HepG2 (cell line): ENCODE data around the gene QSER1. TPM values are rescaled to one million over a fixed set of nuclear protein-coding genes. Genes with fewer than 3 reads are reported as not detected.

Source experiments
- DR1 ChIP-seq: sonication (generic); formaldehyde crosslinking; IDR thresholded peaks from 2 replicates; pipeline ENCODE4 v1.8.0; 2021; ENCODE audit warnings: mild to moderate bottlenecking, missing genetic modification reagents, inconsistent platforms
- FOSL2 ChIP-seq: sonication (generic); formaldehyde crosslinking; IDR thresholded peaks from 2 replicates; pipeline ENCODE4 v1.4.0; 2020; ENCODE audit warnings: missing genetic modification reagents
- GFI1 ChIP-seq: sonication (generic); formaldehyde crosslinking; IDR thresholded peaks from 2 replicates; pipeline ENCODE4 v1.5.0; 2020; ENCODE audit warnings: missing genetic modification reagents, mild to moderate bottlenecking, borderline replicate concordance
- HMG20B ChIP-seq: conservative IDR thresholded peaks from 2 replicates; pipeline ENCODE4 v1.6.1; 2016; ENCODE audit warnings: missing genetic modification reagents, missing compliant biosample characterization
- KMT2A ChIP-seq: sonication (generic); formaldehyde crosslinking; IDR thresholded peaks from 2 replicates; pipeline ENCODE4 v1.4.0; 2020; ENCODE audit warnings: missing genetic modification reagents
- PBX3 ChIP-seq: sonication (generic); formaldehyde crosslinking; IDR thresholded peaks from 2 replicates; pipeline ENCODE4 v1.8.1; 2023; ENCODE audit warnings: missing genetic modification reagents, inconsistent platforms, borderline replicate concordance
- RAD51 ChIP-seq: fragments of 450-650 bp; IDR thresholded peaks from 2 replicates; pipeline ENCODE4 v1.6.1; 2016; ENCODE audit warnings: borderline replicate concordance
- REXO4 ChIP-seq: sonication (generic); formaldehyde crosslinking; IDR thresholded peaks from 2 replicates; pipeline ENCODE4 v1.8.0; 2022; ENCODE audit warnings: missing genetic modification reagents, mild to moderate bottlenecking, borderline replicate concordance
- RXRA ChIP-seq: sonication (generic); formaldehyde crosslinking; IDR thresholded peaks from 2 replicates; pipeline ENCODE4 v1.5.1; 2020; ENCODE audit warnings: missing genetic modification reagents
- SMYD3 ChIP-seq: sonication (generic); formaldehyde crosslinking; IDR thresholded peaks from 2 replicates; pipeline ENCODE4 v1.8.1; 2023; ENCODE audit warnings: mild to moderate bottlenecking, missing genetic modification reagents
- USF2 ChIP-seq, 2 experiments: sonication (generic) in 1 of 2; formaldehyde crosslinking in 1 of 2; IDR thresholded peaks; 2 replicates each; pipeline versions ENCODE4 v1.5.1 to v1.6.1; 2011 to 2020; ENCODE audit warnings: borderline replicate concordance in 1 of 2, low read depth in 1 of 2, low read length in 1 of 2, mild to moderate bottlenecking in 1 of 2, missing genetic modification reagents in 1 of 2, moderate library complexity in 1 of 2
- ZFP41 ChIP-seq: sonication (generic); formaldehyde crosslinking; IDR thresholded peaks from 2 replicates; pipeline ENCODE4 v1.4.0; 2020; ENCODE audit warnings: mild to moderate bottlenecking, missing genetic modification reagents, borderline replicate concordance
- ZNF138 ChIP-seq: sonication (generic); formaldehyde crosslinking; IDR thresholded peaks from 2 replicates; pipeline ENCODE4 v1.5.0; 2020; ENCODE audit warnings: mild to moderate bottlenecking, low read depth, missing genetic modification reagents
- ZNF280B ChIP-seq: sonication (generic); formaldehyde crosslinking; IDR thresholded peaks from 2 replicates; pipeline ENCODE4 v1.5.0; 2020; ENCODE audit warnings: missing genetic modification reagents, mild to moderate bottlenecking, borderline replicate concordance
- ZNF335 ChIP-seq: sonication (generic); formaldehyde crosslinking; IDR thresholded peaks from 2 replicates; pipeline ENCODE4 v1.4.0; 2020; ENCODE audit warnings: missing genetic modification reagents
- ZNF580 ChIP-seq: IDR thresholded peaks from 2 replicates; pipeline ENCODE4 v1.6.1; 2016; ENCODE audit warnings: low read depth, borderline replicate concordance
- polyA plus RNA-seq, 8 experiments: library from polyadenylated mRNA; depleted of rRNA in 3 of 8; stranded (reverse) in 7 of 8; unstranded in 1 of 8; fragments of >200 nt; fragmentation: Illumina TruSeq in 4 of 8; extraction: Trizol in 4 of 8; gene quantifications; 2 replicates each; pipeline versions ENCODE4 v1.2.1 to v1.2.3, GENCODE V29; 2011 to 2016; ENCODE audit warnings: low read depth in 4 of 8, missing spikeins in 1 of 8, mixed read lengths in 1 of 8; ENCODE audit not compliant: insufficient read depth in 1 of 8
- total RNA-seq, 5 experiments: library from RNA; depleted of rRNA; stranded (reverse); fragments of >200 nt; fragmentation: Illumina TruSeq; extraction: Trizol; gene quantifications; 2 replicates each; pipeline ENCODE4 v1.2.3, GENCODE V29; 2016; ENCODE audit warnings: low read depth in 1 of 5
- TF ChIP-seq, protein P1 (sequence below): sonication (generic); formaldehyde crosslinking; IDR thresholded peaks from 2 replicates; pipeline ENCODE4 v1.4.0; 2020; ENCODE audit warnings: missing genetic modification reagents, low read depth, mild to moderate bottlenecking, borderline replicate concordance
- TF ChIP-seq, protein P2 (sequence below): sonication (generic); formaldehyde crosslinking; IDR thresholded peaks from 2 replicates; pipeline ENCODE4 v1.4.0; 2020; ENCODE audit warnings: missing genetic modification reagents

The QSER1 gene
- total and polyA plus RNA-seq, 2 of the 13 experiments (the other 11 are each of a cell fraction or from before 2014, with no cell fraction given): 8.9 to 17.3 TPM

GRCh38 chr11:33015621-33016551, 123.3 kb downstream of the QSER1 start, which contains the start of gene DEPDC7 (continued):
- TF ChIP-seq, protein P1, sequence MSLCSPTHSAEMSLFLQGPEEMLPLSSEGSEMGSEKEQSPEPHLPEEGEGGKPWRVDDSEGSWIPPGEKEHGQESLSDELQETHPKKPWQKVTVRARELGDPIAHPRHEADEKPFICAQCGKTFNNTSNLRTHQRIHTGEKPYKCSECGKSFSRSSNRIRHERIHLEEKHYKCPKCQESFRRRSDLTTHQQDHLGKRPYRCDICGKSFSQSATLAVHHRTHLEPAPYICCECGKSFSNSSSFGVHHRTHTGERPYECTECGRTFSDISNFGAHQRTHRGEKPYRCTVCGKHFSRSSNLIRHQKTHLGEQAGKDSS: peak; percentile 51; the same call in 1 of the 2 replicates
- peak; percentile 94 for TF ChIP-seq RAD51
- peak; percentile 4; the same call in 1 of the 2 replicates for TF ChIP-seq ZNF138 (CRISPR knock-in tag)
- peak; percentile 88 for TF ChIP-seq USF2 (IDR thresholded peaks at IDR 0.05; ENCODE audit: low read depth, low read length)
- TF ChIP-seq USF2 (CRISPR knock-in tag; IDR thresholded peaks at IDR 0.05; ENCODE audit: borderline replicate concordance): peak; percentile 95; the same call in 1 of the 2 replicates
- TF ChIP-seq ZNF280B (CRISPR knock-in tag): peak; percentile 23; the same call in 1 of the 2 replicates
- TF ChIP-seq RXRA (CRISPR knock-in tag): peak; percentile 55; the same call in 1 of the 2 replicates
- TF ChIP-seq SMYD3 (CRISPR knock-in tag): no peak
- peak; percentile 21; the same call in 1 of the 2 replicates for TF ChIP-seq GFI1 (CRISPR knock-in tag)
- TF ChIP-seq, protein P2, sequence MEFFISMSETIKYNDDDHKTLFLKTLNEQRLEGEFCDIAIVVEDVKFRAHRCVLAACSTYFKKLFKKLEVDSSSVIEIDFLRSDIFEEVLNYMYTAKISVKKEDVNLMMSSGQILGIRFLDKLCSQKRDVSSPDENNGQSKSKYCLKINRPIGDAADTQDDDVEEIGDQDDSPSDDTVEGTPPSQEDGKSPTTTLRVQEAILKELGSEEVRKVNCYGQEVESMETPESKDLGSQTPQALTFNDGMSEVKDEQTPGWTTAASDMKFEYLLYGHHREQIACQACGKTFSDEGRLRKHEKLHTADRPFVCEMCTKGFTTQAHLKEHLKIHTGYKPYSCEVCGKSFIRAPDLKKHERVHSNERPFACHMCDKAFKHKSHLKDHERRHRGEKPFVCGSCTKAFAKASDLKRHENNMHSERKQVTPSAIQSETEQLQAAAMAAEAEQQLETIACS: no peak
- 0 out of 2 replicates have a peak, but pooled peaks have one; percentile 80 for TF ChIP-seq PBX3 (CRISPR knock-in tag)
- 0 out of 2 replicates have a peak, but pooled peaks have one; percentile 17 for TF ChIP-seq FOSL2
- no peak; the same call in 1 of the 2 replicates for TF ChIP-seq KMT2A (CRISPR knock-in tag)
- no peak for TF ChIP-seq ZNF335 (CRISPR knock-in tag)
- TF ChIP-seq HMG20B: no peak
- peak; percentile 91; the same call in 1 of the 2 replicates for TF ChIP-seq ZNF580
- TF ChIP-seq REXO4: 0 out of 2 replicates have a peak, but pooled peaks have one; percentile 22
- peak; percentile 91 for TF ChIP-seq DR1 (CRISPR knock-in tag)
- no peak for TF ChIP-seq ZFP41 (CRISPR knock-in tag)
